ENCODE results near the gene DRC3. TPM values are rescaled to one million over a fixed set of nuclear protein-coding genes. Genes with fewer than 3 reads are reported as not detected.

DRC3 gene
- total and polyA plus RNA-seq, 10 of the 15 experiments (the other 5 are each of a cell fraction or from before 2014, with no cell fraction given): 0.18 to 2.3 (median 0.60) TPM; not detected in 3

GRCh38 chr17:18038861-18039534, 66.3 kb downstream of the DRC3 start, which contains the start of the genes ATPAF2 and GID4:
Gene ATPAF2 (minus strand): TSS chr17:18039168. CDS start chr17:18039013, 155 bp downstream.
Gene GID4 (plus strand): TSS chr17:18039408. CDS start chr17:18039465, 57 bp downstream.
- FAIRE-seq (peak; percentile 80), ATAC-seq (peak; percentile 95), DNase-seq (ENCODE audit: low read depth, low spot score) (peak; percentile 95)
- under 1% methylated on average over 67 of the region's 67 CpGs for WGBS (ENCODE audit: insufficient coverage, insufficient replicate concordance, low lambda C conversion rate, missing lambda C conversion rate)
- peaks cover 17% of the 10 kb centered on the region for H3K4me1 ChIP-seq (ENCODE audit: control insufficient read depth, insufficient read depth, low read length)
- SMC1A ChIA-PET (ENCODE audit: uncharacterized antibody, unreplicated experiment): interaction anchor here (0.9 kb wide), 1 partner anchor 80 kb away, joined by 3 read pairs; no protein-coding TSS in a partner anchor
- no peaks in the 10 kb centered on the region for H3K36me3 ChIP-seq (ENCODE audit: control insufficient read depth in 2 of 2, insufficient read depth in 2 of 2, low read length in 1 of 2)
- CTCF ChIA-PET: interaction anchor here (1.0 to 2.4 kb wide), 4 partner anchors 52 to 120 kb away, joined by 3 to 7 read pairs (median 6); partner anchors contain the start of genes DRC3 and TOM1L2
- POLR2A ChIA-PET: interaction anchor here (0.5 to 1.9 kb wide), 2 partner anchors 67 to 1162 kb away, joined by 3 to 6 read pairs; partner anchors contain the start of genes DRC3 and TOM1L2
- H4K20me1 ChIP-seq (ENCODE audit: control insufficient read depth, insufficient read depth): no peaks in the 10 kb centered on the region
- no peaks in the 10 kb centered on the region for H3K9me3 ChIP-seq (replicated peaks; ENCODE audit: control insufficient read depth, insufficient read depth, low read length)
- peak within 1 kb of the TSS; percentile 60 for H3K27ac ChIP-seq (ENCODE audit: control insufficient read depth, insufficient read depth)
- peaks cover 25% of the 10 kb centered on the region for H3K79me2 ChIP-seq (ENCODE audit: control insufficient read depth, insufficient read depth, low read length)
- intact Hi-C loops (cut with micrococcal nuclease; ENCODE audit: unreplicated experiment) (loop anchor here (1.0 to 5.0 kb wide), 3 partner anchors 48 to 217 kb away; partner anchors contain the start of gene DRG2), in situ Hi-C loops (cut with MboI) (no loop called here)
- peak within 1 kb of the TSS; percentile 87 for H3K4me3 ChIP-seq
- RAD21 ChIA-PET (ENCODE audit: unreplicated experiment): interaction anchor here (1.3 to 1.4 kb wide), 2 partner anchors 67 to 79 kb away, joined by 3 read pairs; partner anchors contain the start of genes DRC3 and TOM1L2
- peak within 1 kb of the TSS; percentile 88 for H2AFZ ChIP-seq (ENCODE audit: control insufficient read depth, low read depth, low read length)
- BruUV-seq (replicated peaks): no TSS peak
- peak within 1 kb of the TSS; percentile 93 for H3K4me2 ChIP-seq (ENCODE audit: control insufficient read depth, insufficient read depth)
- no peaks in the 10 kb centered on the region for H3K27me3 ChIP-seq (replicated peaks in 1 of 2; ENCODE audit: control insufficient read depth in 2 of 2, insufficient read depth in 2 of 2, low read length in 1 of 2)
- H3K9ac ChIP-seq (ENCODE audit: control insufficient read depth, insufficient read depth, low read length): peak within 1 kb of the TSS; percentile 82
- no peak for TF ChIP-seq ZZZ3 (IDR thresholded peaks at IDR 0.05; ENCODE audit: control insufficient read depth, insufficient read length, low read depth)
- peak; percentile 92 for TF ChIP-seq PBX3 (IDR thresholded peaks at IDR 0.05; ENCODE audit: insufficient replicate concordance, low read depth, low read length)
- peak; percentile 25; the same call in 1 of the 2 replicates for TF ChIP-seq CEBPZ (IDR thresholded peaks at IDR 0.05; ENCODE audit: low read depth, low read length)
- TF ChIP-seq BCLAF1 (IDR thresholded peaks at IDR 0.05): no peak
- no peak for TF ChIP-seq ZNF592 (IDR thresholded peaks at IDR 0.05)
- TF ChIP-seq STAT3 (IDR thresholded peaks at IDR 0.05; ENCODE audit: low read depth, low read length): no peak
- peak; percentile 47; the same call in 1 of the 2 replicates for TF ChIP-seq DPF2 (IDR thresholded peaks at IDR 0.05)
- TF ChIP-seq USF1 (IDR thresholded peaks at IDR 0.05; ENCODE audit: borderline replicate concordance, extremely low read length, insufficient read depth, low read depth, low read length): peak; percentile 98
